Measurements from ENCODE around the gene RSPH1. TPM values are rescaled to one million over a fixed set of nuclear protein-coding genes. Genes with fewer than 3 reads are reported as not detected.

The RSPH1 gene
- total RNA-seq, 4 donors from 2014 or later = 0.99 to 1.9 (median 1.9) TPM; not detected in 1

DNA sequence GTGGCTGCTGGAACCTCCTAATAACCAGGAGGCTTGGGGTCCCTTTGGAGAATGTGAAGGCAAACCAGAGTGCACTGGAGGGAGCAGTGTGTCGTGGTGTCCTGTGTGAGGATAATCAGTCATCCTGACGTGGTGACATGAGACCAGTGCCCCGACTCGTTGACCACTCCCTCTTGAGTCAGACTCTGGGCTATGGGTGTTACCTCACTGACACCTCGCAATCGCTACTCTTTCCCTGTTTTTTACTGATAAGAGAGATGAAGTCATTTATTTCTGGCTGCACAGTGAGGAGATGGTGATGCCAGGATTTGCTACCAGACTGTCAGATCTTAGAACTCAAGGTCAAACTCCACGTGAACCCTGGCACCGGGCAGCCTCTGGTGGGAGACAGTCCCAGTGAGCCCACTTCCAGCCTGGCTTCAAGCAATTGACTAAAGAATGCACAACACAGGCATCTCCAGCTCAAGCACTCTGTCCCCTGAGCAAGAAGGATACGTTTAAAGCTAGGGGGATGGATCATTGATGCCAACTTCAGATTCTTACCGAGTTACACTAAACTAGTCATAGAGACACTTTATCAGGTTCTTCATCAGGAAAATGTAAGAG, 62.0 kb downstream of the RSPH1 start:
- TF ChIP-seq POLR2A (IDR thresholded peaks at IDR 0.05) (no peak), CTCF (IDR thresholded peaks at IDR 0.05) (no peak), EP300 (IDR thresholded peaks at IDR 0.05) (no peak), POLR2AphosphoS5 (IDR thresholded peaks at IDR 0.05) (no peak)
- no peak for ATAC-seq
- WGBS, 2 donors (ENCODE audit: low coverage in 1 of 2) = 39 to 56% methylated on average over 3 to 9 of the region's 10 CpGs

DNA sequence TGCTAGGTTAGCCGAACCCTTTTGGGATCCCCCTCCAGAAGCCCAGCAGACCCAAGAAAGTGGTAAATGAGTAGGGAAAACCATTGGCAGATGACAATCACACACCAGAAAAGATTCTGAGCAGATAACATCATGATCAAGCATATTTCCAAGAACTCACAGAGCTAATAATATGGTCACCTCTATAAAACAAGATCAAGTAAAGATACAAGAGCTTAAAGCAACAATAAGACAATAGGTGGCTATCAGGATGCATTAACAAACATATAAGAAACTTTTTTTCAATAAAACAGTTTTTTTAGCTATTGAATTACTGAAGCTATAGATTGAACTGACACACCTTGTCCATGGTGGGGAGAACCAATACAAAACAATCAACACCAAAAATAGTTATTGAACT, 63.3 kb downstream of the RSPH1 start:
- peaks cover 0 to 38% (median 0%) of the 10 kb centered on the region in 3 donors for H3K9me3 ChIP-seq
- no peaks in the 10 kb centered on the region for H3K4me1 ChIP-seq
- no peak overlapping the region for H3K4me3 ChIP-seq
- TF ChIP-seq EP300 (IDR thresholded peaks at IDR 0.05) = no peak
- no peak for TF ChIP-seq CTCF (IDR thresholded peaks at IDR 0.05)
- TF ChIP-seq POLR2A (IDR thresholded peaks at IDR 0.05) = no peak
- TF ChIP-seq POLR2AphosphoS5 (IDR thresholded peaks at IDR 0.05) = no peak
- H3K27me3 ChIP-seq = peaks cover 88% of the 10 kb centered on the region
- H3K36me3 ChIP-seq = no peaks in the 10 kb centered on the region
- WGBS, 2 donors (ENCODE audit: low coverage in 1 of 2) = 75 to 80% methylated on average over 1 of the region's 1 CpG
- ATAC-seq = no peak
- H3K27ac ChIP-seq = no peak overlapping the region

More for the DNA sequence above, 62.0 kb downstream of the RSPH1 start:
- no peaks in the 10 kb centered on the region for H3K36me3 ChIP-seq
- H3K4me1 ChIP-seq = no peaks in the 10 kb centered on the region
- H3K9me3 ChIP-seq = peaks cover 0 to 38% (median 0%) of the 10 kb centered on the region in 3 donors
- H3K27ac ChIP-seq = no peak overlapping the region
- H3K27me3 ChIP-seq = peaks cover 86% of the 10 kb centered on the region
- H3K4me3 ChIP-seq = no peak overlapping the region

DNA sequence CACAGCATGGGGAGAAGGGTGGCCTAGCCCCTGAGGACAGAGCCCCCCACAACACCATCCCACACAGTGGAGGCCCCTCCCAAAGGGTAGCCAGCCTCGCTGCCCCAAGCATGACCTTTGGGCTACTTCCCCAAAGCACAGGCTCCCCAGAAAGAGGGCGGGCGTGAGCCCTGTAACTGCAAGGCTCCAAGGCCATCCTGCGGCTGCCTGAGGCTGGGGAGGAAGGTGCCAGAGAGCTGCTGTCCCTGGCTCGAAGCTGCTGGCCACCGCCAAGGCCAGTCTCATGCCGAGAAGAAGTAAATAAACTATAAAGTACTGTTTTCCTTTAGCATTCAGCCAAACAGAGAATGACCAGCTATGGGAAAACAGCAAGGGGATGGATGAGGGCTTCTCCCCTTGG, 64.8 kb downstream of the RSPH1 start:
- no peak for ATAC-seq
- H3K27ac ChIP-seq = no peak overlapping the region
- TF ChIP-seq POLR2A (IDR thresholded peaks at IDR 0.05) (no peak), EP300 (IDR thresholded peaks at IDR 0.05) (no peak), POLR2AphosphoS5 (IDR thresholded peaks at IDR 0.05) (no peak), CTCF (IDR thresholded peaks at IDR 0.05) (no peak)
- H3K9me3 ChIP-seq = peaks cover 0 to 29% (median 0%) of the 10 kb centered on the region in 3 donors
- no CpG with 5 or more reads among the region's 7 CpGs for WGBS, 2 donors (ENCODE audit: low coverage in 1 of 2)
- no peaks in the 10 kb centered on the region for H3K4me1 ChIP-seq
- peaks cover 88% of the 10 kb centered on the region for H3K27me3 ChIP-seq
- H3K36me3 ChIP-seq = no peaks in the 10 kb centered on the region
- H3K4me3 ChIP-seq = no peak overlapping the region

GRCh38 chr21:42430521-42430920, 65.5 kb downstream of the RSPH1 start:
- no peak for TF ChIP-seq POLR2AphosphoS5 (IDR thresholded peaks at IDR 0.05)
- no peak for TF ChIP-seq EP300 (IDR thresholded peaks at IDR 0.05)
- TF ChIP-seq CTCF (IDR thresholded peaks at IDR 0.05) = no peak
- TF ChIP-seq POLR2A (IDR thresholded peaks at IDR 0.05) = no peak
- H3K27me3 ChIP-seq = peaks cover 92% of the 10 kb centered on the region
- no peak overlapping the region for H3K27ac ChIP-seq
- no peaks in the 10 kb centered on the region for H3K4me1 ChIP-seq
- H3K36me3 ChIP-seq = no peaks in the 10 kb centered on the region
- ATAC-seq = no peak
- H3K9me3 ChIP-seq = peaks cover 0 to 29% (median 0%) of the 10 kb centered on the region in 3 donors
- WGBS, 2 donors (ENCODE audit: low coverage in 1 of 2) = 76 to 96% methylated on average over 4 to 5 of the region's 6 CpGs
- no peak overlapping the region for H3K4me3 ChIP-seq

DNA sequence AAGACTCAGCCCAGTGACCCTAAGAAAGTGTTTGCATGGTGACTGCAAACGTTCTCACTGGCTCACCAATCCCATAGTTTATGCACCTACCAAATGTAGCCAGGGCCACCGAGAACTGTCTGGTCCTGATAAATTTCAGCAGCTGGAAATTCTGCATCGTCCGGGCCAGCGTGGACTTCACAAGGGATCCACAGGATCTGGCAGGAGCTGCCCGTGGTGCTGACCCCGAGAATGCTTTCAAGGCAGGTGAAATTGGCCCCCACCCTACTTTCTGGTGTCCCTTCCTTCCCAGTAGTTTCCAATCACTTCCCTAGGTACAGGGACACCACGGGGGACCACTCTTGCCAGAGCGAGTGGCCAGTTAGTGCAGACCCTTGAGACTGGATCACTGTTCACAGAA, 66.2 kb downstream of the RSPH1 start:
- TF ChIP-seq POLR2AphosphoS5 (IDR thresholded peaks at IDR 0.05) = no peak
- TF ChIP-seq POLR2A (IDR thresholded peaks at IDR 0.05) = no peak
- TF ChIP-seq EP300 (IDR thresholded peaks at IDR 0.05) = no peak
- TF ChIP-seq CTCF (IDR thresholded peaks at IDR 0.05) = no peak
- WGBS, 2 donors (ENCODE audit: low coverage in 1 of 2) = 33% methylated on average over 3 of the region's 9 CpGs; no CpG with 5 or more reads in 1 of the 2 donors
- ATAC-seq = no peak

More for the DNA sequence above, 66.2 kb downstream of the RSPH1 start:
- Histone ChIP-seq H3K9me3 (peaks cover 0 to 29% (median 0%) of the 10 kb centered on the region in 3 donors), H3K36me3 (no peaks in the 10 kb centered on the region), H3K4me3 (no peak overlapping the region), H3K4me1 (no peaks in the 10 kb centered on the region), H3K27me3 (peaks cover 91% of the 10 kb centered on the region), H3K27ac (no peak overlapping the region)

All from gastroesophageal sphincter (tissue), 4 donors.